Neutrophil (primary cell): ENCODE results near the gene TIE1.

Source experiments
- H3K27ac ChIP-seq: fragments of 200-600 bp; sonication (generic); 2 replicates; pipeline ENCODE4 v1.5.1; 2016; ENCODE audit warnings: mild to moderate bottlenecking, moderate library complexity
- H3K27me3 ChIP-seq: fragments of 200-600 bp; sonication (generic); 2 replicates; pipeline ENCODE4 v1.6.0; 2016; ENCODE audit warnings: mild to moderate bottlenecking
- H3K36me3 ChIP-seq: fragments of 200-600 bp; sonication (generic); 2 replicates; pipeline ENCODE4 v1.5.1; 2017
- H3K4me1 ChIP-seq, 2 experiments: fragments of 200-600 bp in 1 of 2; sonication (generic) in 1 of 2; 1 replicate in 1 of 2; 2 replicates in 1 of 2; pipeline versions ENCODE4 v1.5.1 to v1.6.1; 2013 to 2016; ENCODE audit warnings: low read depth in 1 of 2, low read length in 1 of 2, mild to moderate bottlenecking in 1 of 2, moderate library complexity in 1 of 2; ENCODE audit not compliant: control insufficient read depth in 1 of 2, insufficient read depth in 1 of 2
- H3K4me3 ChIP-seq, 2 experiments: fragments of 200-600 bp in 1 of 2; sonication (generic) in 1 of 2; 1 replicate in 1 of 2; 2 replicates in 1 of 2; pipeline ENCODE4 v1.5.1; 2013 to 2016; ENCODE audit warnings: low read depth in 1 of 2, low read length in 1 of 2, mild to moderate bottlenecking in 1 of 2, moderate library complexity in 1 of 2
- H3K9me3 ChIP-seq: fragments of 200-600 bp; sonication (generic); 2 replicates; pipeline ENCODE4 v1.5.1; 2016
- CTCF ChIP-seq: fragments of 200-600 bp; sonication (generic); IDR thresholded peaks from 2 replicates; pipeline ENCODE4 v1.5.1; 2016; ENCODE audit warnings: antibody characterized with exemption

Gene TIE1

GRCh38 chr1:43272161-43272560 lies 28.6 kb upstream of the TIE1 start:
- H3K36me3 ChIP-seq = no peaks in the 10 kb centered on the region
- no peak overlapping the region for H3K27ac ChIP-seq
- no peak overlapping the region for H3K4me3 ChIP-seq
- H3K27me3 ChIP-seq = no peaks in the 10 kb centered on the region
- TF ChIP-seq CTCF = no peak
- peaks cover 12 to 17% of the 10 kb centered on the region in 2 experiments for H3K4me1 ChIP-seq
- no peaks in the 10 kb centered on the region for H3K9me3 ChIP-seq

- Histone ChIP-seq H3K36me3 (no peaks in the 10 kb centered on the region), H3K4me1 (peaks cover 12 to 17% of the 10 kb centered on the region in 2 experiments), H3K27me3 (no peaks in the 10 kb centered on the region), H3K4me3 (no peak overlapping the region), H3K27ac (no peak overlapping the region), H3K9me3 (no peaks in the 10 kb centered on the region)
- no peak for TF ChIP-seq CTCF
Observed at GRCh38 chr1:43272576-43273571, 27.9 kb upstream of the TIE1 start.

GRCh38 chr1:43273708-43274107 lies 27.1 kb upstream of the TIE1 start:
- no peaks in the 10 kb centered on the region for H3K9me3 ChIP-seq
- no peak overlapping the region for H3K4me3 ChIP-seq
- no peaks in the 10 kb centered on the region for H3K27me3 ChIP-seq
- no peak overlapping the region for H3K27ac ChIP-seq
- TF ChIP-seq CTCF = no peak
- H3K4me1 ChIP-seq = peaks cover 12 to 17% of the 10 kb centered on the region in 2 experiments
- no peaks in the 10 kb centered on the region for H3K36me3 ChIP-seq

- H3K4me3 ChIP-seq = no peak overlapping the region
- no peaks in the 10 kb centered on the region for H3K27me3 ChIP-seq
- H3K27ac ChIP-seq = no peak overlapping the region
- peaks cover 12 to 17% of the 10 kb centered on the region in 2 experiments for H3K4me1 ChIP-seq
- H3K36me3 ChIP-seq = no peaks in the 10 kb centered on the region
- no peaks in the 10 kb centered on the region for H3K9me3 ChIP-seq
- TF ChIP-seq CTCF = no peak
Observed at GRCh38 chr1:43274125-43274803, 26.5 kb upstream of the TIE1 start.

GRCh38 chr1:43274804-43275180 lies 26.0 kb upstream of the TIE1 start:
- TF ChIP-seq CTCF = no peak
- Histone ChIP-seq H3K27me3 (no peaks in the 10 kb centered on the region), H3K9me3 (no peaks in the 10 kb centered on the region), H3K4me3 (no peak overlapping the region), H3K4me1 (peaks cover 12 to 17% of the 10 kb centered on the region in 2 experiments), H3K36me3 (no peaks in the 10 kb centered on the region), H3K27ac (no peak overlapping the region)
